Naive thymus-derived CD4-positive, alpha-beta T cell (primary cell): Measurements from ENCODE around the gene ADSL. TPM values are rescaled to one million over a fixed set of nuclear protein-coding genes. Genes with fewer than 3 reads are reported as not detected.

Experiments used
- ATAC-seq: fragments of 150-1000 bp; cut with Tn5 transposase; 2 replicates; pipeline ENCODE4 v1.10.0; 2021; ENCODE audit warnings: mild to moderate bottlenecking, moderate library complexity
- CTCF ChIA-PET: fragments of 350-600 bp; sonication (Branson Sonifier 250); formaldehyde crosslinking; loops from one replicate; lab custom pipeline; 2021; ENCODE audit warnings: antibody characterized with exemption; lab: Charles Lee
- POLR2A ChIA-PET: fragments of 350-600 bp; sonication (Branson Sonifier 250); formaldehyde crosslinking; loops from one replicate; lab custom pipeline; 2021; ENCODE audit warnings: antibody characterized with exemption, inconsistent platforms; lab: Charles Lee
- DNase-seq, 9 donors: peaks; one replicate each; pipeline versions ENCODE4 v3.0.0 to v3.0.0-alpha.2; 2020 to 2022; ENCODE audit warnings: mixed read lengths in 1 of 9
- H3K27ac ChIP-seq: one replicate; pipeline ENCODE4 v1.7.0; 2013; ENCODE audit warnings: mild to moderate bottlenecking, low read depth, low read length, moderate library complexity
- H3K27me3 ChIP-seq, 2 donors: one replicate each; pipeline ENCODE4 v1.7.0; 2013; ENCODE audit warnings: low read length in 2 of 2, mild to moderate bottlenecking in 2 of 2, moderate library complexity in 2 of 2; ENCODE audit not compliant: control insufficient read depth in 2 of 2, insufficient read depth in 2 of 2
- H3K36me3 ChIP-seq, 3 experiments: 1 replicate in 2 of 3; 2 replicates in 1 of 3; pipeline ENCODE4 v1.7.0; 2013; ENCODE audit warnings: low read length in 3 of 3, mild to moderate bottlenecking in 3 of 3, moderate library complexity in 1 of 3; ENCODE audit not compliant: insufficient read depth in 3 of 3, control insufficient read depth in 2 of 3
- H3K4me1 ChIP-seq, 2 donors: one replicate each; pipeline ENCODE4 v1.7.0; 2013; ENCODE audit warnings: low read length in 2 of 2, mild to moderate bottlenecking in 2 of 2, moderate library complexity in 1 of 2; ENCODE audit not compliant: control insufficient read depth in 2 of 2, insufficient read depth in 2 of 2
- H3K4me3 ChIP-seq: 2 replicates; pipeline ENCODE4 v1.7.0; 2013; ENCODE audit warnings: mild to moderate bottlenecking, low read length
- H3K9me3 ChIP-seq, 3 experiments: 1 replicate in 2 of 3; 2 replicates in 1 of 3; pipeline ENCODE4 v1.7.0; 2013; ENCODE audit warnings: low read length in 3 of 3; ENCODE audit not compliant: control insufficient read depth in 2 of 3
- H3K27ac Mint-ChIP-seq, 9 donors: one replicate each; pipeline ENCODE4 v1.8.0; 2020 to 2022; ENCODE audit warnings: mixed read lengths in 9 of 9, mild to moderate bottlenecking in 8 of 9, moderate library complexity in 5 of 9, inconsistent platforms in 2 of 9
- H3K27me3 Mint-ChIP-seq, 5 donors: one replicate each; pipeline ENCODE4 v1.8.0; 2021 to 2022; ENCODE audit warnings: mixed read lengths in 5 of 5, mild to moderate bottlenecking in 1 of 5
- H3K36me3 Mint-ChIP-seq, 5 donors: one replicate each; pipeline ENCODE4 v1.8.0; 2020 to 2022; ENCODE audit warnings: mixed read lengths in 5 of 5, mild to moderate bottlenecking in 3 of 5, inconsistent platforms in 1 of 5
- H3K4me1 Mint-ChIP-seq, 7 donors: one replicate each; pipeline ENCODE4 v1.8.0; 2020 to 2022; ENCODE audit warnings: mixed read lengths in 7 of 7, mild to moderate bottlenecking in 3 of 7, inconsistent platforms in 1 of 7
- H3K4me3 Mint-ChIP-seq, 10 donors: one replicate each; pipeline ENCODE4 v1.8.0; 2020 to 2022; ENCODE audit warnings: mild to moderate bottlenecking in 10 of 10, mixed read lengths in 10 of 10, moderate library complexity in 6 of 10, inconsistent platforms in 2 of 10
- H3K9me3 Mint-ChIP-seq, 11 donors: one replicate each; pipeline ENCODE4 v1.8.0; 2020 to 2022; ENCODE audit warnings: mixed read lengths in 11 of 11, mild to moderate bottlenecking in 4 of 11, inconsistent platforms in 1 of 11, moderate library complexity in 1 of 11
- intact Hi-C, 2 donors: fragments of 100-400 bp; cut with micrococcal nuclease; formaldehyde crosslinking; loops; one replicate each; pipeline ENCODE4 v1.15.1; 2023
- polyA plus RNA-seq, 2 donors: library from polyadenylated mRNA; unstranded; fragments of 300-500 nt; fragmentation: Illumina TruSeq; gene quantifications; one replicate each; pipeline ENCODE4 v1.2.3, GENCODE V29; 2021
- total RNA-seq, 6 experiments: library from RNA in 5 of 6; stranded (reverse) in 5 of 6; gene quantifications; 1 replicate in 5 of 6; 2 replicates in 1 of 6; pipeline ENCODE4 v1.2.3 and lab custom pipeline; 2021 to 2026

Gene ADSL
- total and polyA plus RNA-seq, 7 experiments from 2014 or later, result 54.4 to 127 (median 65.7) TPM

DNA sequence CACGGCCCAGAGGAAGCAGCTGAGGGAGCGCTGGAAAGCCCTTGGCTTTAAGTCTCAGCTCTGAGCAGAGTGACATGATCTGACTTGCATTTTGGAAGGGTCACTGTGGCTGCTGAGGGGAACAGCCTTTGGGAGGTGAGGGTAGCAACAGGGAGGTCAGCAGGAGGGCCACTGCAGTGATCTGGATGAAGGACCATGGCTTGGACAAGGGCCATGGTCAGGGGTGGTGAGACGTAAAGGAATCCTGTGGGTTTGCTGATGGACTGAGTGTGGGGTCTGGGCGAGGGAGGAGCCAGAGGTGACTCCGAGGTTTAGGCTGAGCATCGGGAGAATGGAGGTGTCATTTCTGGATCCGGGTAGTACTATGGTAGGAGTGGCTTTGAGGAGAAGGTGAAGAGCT lies 57.4 kb downstream of the ADSL start:
- peaks cover 46 to 51% of the 10 kb centered on the region in 2 donors for H3K4me1 ChIP-seq
- Mint-ChIP-seq H3K27ac (peak overlapping the region; percentile 45 to 95 (median 90)), H3K4me1 (peaks cover 44 to 57% (median 49%) of the 10 kb centered on the region in 7 donors), H3K27me3 (no peaks in the 10 kb centered on the region), H3K9me3 (no peaks in the 10 kb centered on the region), H3K4me3 (peak overlapping the region in 3 of 10 donors; percentile 32 to 83 (median 38)), H3K36me3 (peaks cover 6 to 41% (median 18%) of the 10 kb centered on the region in 5 donors)
- CTCF ChIA-PET, result no interaction called here
- intact Hi-C loops, result no loop called here
- no peaks in the 10 kb centered on the region for H3K27me3 ChIP-seq
- peaks cover 4 to 54% (median 7%) of the 10 kb centered on the region in 3 experiments for H3K36me3 ChIP-seq
- DNase-seq (no peak), ATAC-seq (no peak)
- peak overlapping the region; percentile 41 for H3K27ac ChIP-seq
- no peak overlapping the region for H3K4me3 ChIP-seq
- POLR2A ChIA-PET, result interaction anchor here (0.7 to 1.4 kb wide), 3 partner anchors 18 to 359 kb away, joined by 3 to 4 read pairs (median 4); no protein-coding TSS in a partner anchor
- no peaks in the 10 kb centered on the region for H3K9me3 ChIP-seq

DNA sequence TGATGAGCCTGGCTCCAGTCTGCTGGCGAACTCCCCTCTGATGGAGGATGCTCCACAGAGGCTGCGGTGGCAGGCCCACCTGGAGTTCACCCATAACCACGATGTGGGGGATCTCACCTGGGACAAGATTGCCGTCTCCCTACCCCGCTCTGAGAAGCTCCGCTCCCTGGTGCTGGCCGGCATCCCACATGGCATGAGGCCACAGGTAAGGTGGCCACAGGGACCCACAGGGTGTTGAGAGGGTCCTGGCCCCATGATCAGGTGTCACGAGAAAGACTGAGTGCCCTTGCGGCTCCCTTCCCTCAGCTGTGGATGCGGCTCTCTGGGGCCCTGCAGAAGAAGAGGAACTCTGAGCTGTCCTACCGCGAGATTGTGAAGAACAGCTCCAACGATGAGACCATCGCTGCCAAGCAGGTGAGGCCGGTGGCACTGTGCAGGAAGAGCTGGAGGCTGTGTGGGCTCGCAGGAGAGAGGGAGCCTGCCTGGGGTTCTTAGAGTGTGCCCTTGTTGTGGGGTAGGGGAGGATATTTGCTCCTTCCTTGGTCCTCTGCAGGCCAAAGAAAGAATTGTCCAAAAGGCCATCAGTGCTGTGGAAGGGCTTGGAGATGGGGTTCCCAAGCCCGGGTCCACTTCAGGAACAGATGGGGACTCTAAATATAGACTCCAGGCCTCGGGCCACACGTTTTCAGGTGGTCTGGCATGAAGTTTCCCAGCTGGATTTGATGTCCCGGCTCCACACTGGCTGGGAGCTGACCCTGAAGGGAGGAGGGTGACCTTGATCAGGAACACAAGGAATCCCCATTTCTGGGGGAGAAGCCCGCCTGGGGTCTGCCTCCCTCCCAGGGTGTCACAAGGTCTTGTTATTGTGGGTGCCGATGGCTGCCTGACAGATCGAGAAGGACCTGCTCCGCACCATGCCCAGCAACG lies 58.2 kb downstream of the ADSL start:
- H3K27me3 ChIP-seq, result no peaks in the 10 kb centered on the region
- H3K9me3 ChIP-seq, result no peaks in the 10 kb centered on the region
- peaks cover 4 to 63% (median 7%) of the 10 kb centered on the region in 3 experiments for H3K36me3 ChIP-seq
- DNase-seq, result no peak
- Mint-ChIP-seq H3K27me3 (no peaks in the 10 kb centered on the region), H3K9me3 (no peaks in the 10 kb centered on the region), H3K36me3 (peaks cover 6 to 41% (median 18%) of the 10 kb centered on the region in 5 donors), H3K27ac (peak overlapping the region in 8 of 9 donors; percentile 29 to 95 (median 90)), H3K4me1 (peaks cover 39 to 49% (median 45%) of the 10 kb centered on the region in 7 donors), H3K4me3 (no peak overlapping the region)
- no peak overlapping the region for H3K27ac ChIP-seq
- POLR2A ChIA-PET, result interaction anchor here (0.6 to 1.4 kb wide), 3 partner anchors 19 to 331 kb away, joined by 3 to 4 read pairs (median 3); no protein-coding TSS in a partner anchor
- H3K4me3 ChIP-seq, result no peak overlapping the region
- peaks cover 37 to 48% of the 10 kb centered on the region in 2 donors for H3K4me1 ChIP-seq
- no peak for ATAC-seq
- CTCF ChIA-PET, result interaction anchor here (1.0 kb wide), 1 partner anchor 11 kb away, joined by 4 read pairs; no protein-coding TSS in a partner anchor
- intact Hi-C loops, result no loop called here

- Mint-ChIP-seq H3K4me3 (no peak overlapping the region), H3K27ac (peak overlapping the region in 2 of 9 donors; percentile 65 to 90), H3K36me3 (peaks cover 6 to 41% (median 18%) of the 10 kb centered on the region in 5 donors), H3K9me3 (no peaks in the 10 kb centered on the region), H3K4me1 (peaks cover 31 to 40% (median 36%) of the 10 kb centered on the region in 7 donors), H3K27me3 (no peaks in the 10 kb centered on the region)
- H3K4me3 ChIP-seq, result no peak overlapping the region
- H3K27me3 ChIP-seq, result no peaks in the 10 kb centered on the region
- DNase-seq (no peak), ATAC-seq (no peak)
- intact Hi-C loops, result no loop called here
- no peak overlapping the region for H3K27ac ChIP-seq
- peaks cover 4 to 72% (median 7%) of the 10 kb centered on the region in 3 experiments for H3K36me3 ChIP-seq
- ChIA-PET CTCF (interaction anchor here (0.5 to 1.0 kb wide), 2 partner anchors 10 to 122 kb away, joined by 3 to 4 read pairs; no protein-coding TSS in a partner anchor), POLR2A (interaction anchor here (0.7 kb wide), 1 partner anchor 9 kb away, joined by 3 read pairs; no protein-coding TSS in a partner anchor)
- H3K9me3 ChIP-seq, result no peaks in the 10 kb centered on the region
- peaks cover 29 to 39% of the 10 kb centered on the region in 2 donors for H3K4me1 ChIP-seq
These were observed 59.1 kb downstream of the ADSL start for GRCh38 chr22:40405178-40406062.

DNA sequence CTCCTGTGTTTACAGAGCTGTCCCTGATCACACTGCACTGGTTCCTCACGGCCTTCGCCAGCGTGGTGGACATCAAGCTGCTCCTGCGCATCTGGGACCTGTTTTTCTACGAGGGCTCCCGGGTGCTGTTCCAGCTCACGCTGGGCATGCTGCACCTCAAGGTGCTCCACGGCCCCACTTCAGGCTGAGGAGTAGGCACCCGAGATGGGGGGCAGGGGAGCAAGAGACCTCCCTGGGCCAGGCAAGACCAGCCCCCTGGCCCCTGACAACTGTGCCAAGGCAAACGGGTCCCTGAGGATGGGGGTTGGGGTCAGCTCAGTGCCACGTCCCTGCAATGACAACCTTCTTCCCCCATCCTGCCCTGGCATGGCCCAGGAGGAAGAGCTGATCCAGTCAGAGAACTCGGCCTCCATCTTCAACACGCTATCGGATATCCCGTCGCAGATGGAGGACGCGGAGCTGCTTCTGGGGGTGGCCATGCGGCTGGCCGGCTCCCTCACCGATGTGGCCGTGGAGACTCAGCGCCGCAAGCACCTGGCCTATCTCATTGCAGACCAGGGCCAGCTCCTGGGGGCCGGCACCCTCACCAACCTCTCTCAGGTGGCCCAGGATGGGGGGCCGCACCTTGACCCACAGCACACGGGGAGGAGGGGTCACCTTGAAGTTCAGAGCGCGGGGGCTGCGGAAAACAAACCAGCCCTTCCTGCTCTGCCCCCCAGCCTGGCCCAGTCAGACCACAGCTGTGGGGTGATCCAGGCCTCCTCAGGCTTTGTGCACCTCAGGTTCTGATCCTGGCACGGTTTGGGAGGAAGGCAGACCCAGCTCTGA lies 60.0 kb downstream of the ADSL start:
- H3K36me3 ChIP-seq, result peaks cover 4 to 80% (median 13%) of the 10 kb centered on the region in 3 experiments
- no peaks in the 10 kb centered on the region for H3K9me3 Mint-ChIP-seq
- intact Hi-C loops, result no loop called here
- H3K36me3 Mint-ChIP-seq, result peaks cover 6 to 43% (median 18%) of the 10 kb centered on the region in 5 donors
- no peak overlapping the region for H3K4me3 Mint-ChIP-seq
- H3K4me1 Mint-ChIP-seq, result peaks cover 23 to 31% (median 28%) of the 10 kb centered on the region in 7 donors
- peaks cover 21 to 31% of the 10 kb centered on the region in 2 donors for H3K4me1 ChIP-seq
- ChIA-PET POLR2A (interaction anchor here (0.6 to 1.1 kb wide), 4 partner anchors 10 to 46 kb away, joined by 3 read pairs; no protein-coding TSS in a partner anchor), CTCF (interaction anchor here (0.5 to 1.9 kb wide), 2 partner anchors 30 to 122 kb away, joined by 3 to 7 read pairs; no protein-coding TSS in a partner anchor)
- H3K27me3 Mint-ChIP-seq, result no peaks in the 10 kb centered on the region
- no peak for ATAC-seq
- no peaks in the 10 kb centered on the region for H3K9me3 ChIP-seq
- H3K27ac Mint-ChIP-seq, result peak overlapping the region in 2 of 9 donors; percentile 12 to 65
- no peak overlapping the region for H3K4me3 ChIP-seq
- H3K27ac ChIP-seq, result no peak overlapping the region
- no peaks in the 10 kb centered on the region for H3K27me3 ChIP-seq
- DNase-seq, result no peak

DNA sequence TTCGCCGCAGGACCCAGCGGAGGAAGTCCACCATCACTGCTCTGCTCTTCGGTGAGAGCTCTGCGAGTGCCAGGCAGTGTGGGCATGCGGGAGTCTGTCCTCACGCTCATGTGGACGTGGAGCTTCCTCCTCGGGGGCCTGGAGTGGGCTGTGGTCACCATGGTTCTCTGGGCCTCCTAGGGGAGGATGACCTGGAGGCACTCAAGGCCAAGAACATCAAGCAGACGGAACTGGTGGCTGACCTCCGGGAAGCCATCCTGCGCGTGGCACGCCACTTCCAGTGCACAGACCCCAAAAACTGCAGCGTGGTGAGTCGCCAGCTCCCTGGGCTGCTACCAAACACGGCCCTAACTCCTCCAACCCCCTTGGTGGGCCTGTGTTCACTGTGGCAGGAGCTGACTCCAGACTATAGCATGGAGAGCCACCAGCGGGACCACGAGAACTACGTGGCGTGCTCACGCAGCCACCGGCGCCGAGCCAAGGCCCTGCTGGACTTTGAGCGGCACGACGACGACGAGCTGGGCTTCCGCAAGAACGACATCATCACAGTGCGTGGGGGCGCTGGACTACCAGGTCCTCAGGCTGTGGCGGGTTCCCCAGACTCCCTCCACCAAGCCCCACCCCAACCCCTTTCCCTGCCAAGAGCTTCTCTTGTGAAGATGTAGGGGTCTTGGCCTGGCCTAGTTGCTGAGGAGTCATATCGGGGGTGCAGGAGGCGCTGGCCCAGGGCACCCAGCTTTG lies 60.9 kb downstream of the ADSL start:
- Mint-ChIP-seq H3K4me1 (peaks cover 14 to 24% (median 21%) of the 10 kb centered on the region in 7 donors), H3K4me3 (peak overlapping the region in 1 of 10 donors; percentile 63), H3K9me3 (no peaks in the 10 kb centered on the region), H3K27me3 (no peaks in the 10 kb centered on the region), H3K36me3 (peaks cover 6 to 44% (median 14%) of the 10 kb centered on the region in 5 donors), H3K27ac (peak overlapping the region in 4 of 9 donors; percentile 47 to 78 (median 63))
- H3K36me3 ChIP-seq, result peaks cover 4 to 89% (median 18%) of the 10 kb centered on the region in 3 experiments
- no peak overlapping the region for H3K4me3 ChIP-seq
- POLR2A ChIA-PET, result interaction anchor here (0.6 to 1.1 kb wide), 2 partner anchors 40 to 45 kb away, joined by 3 read pairs; no protein-coding TSS in a partner anchor
- H3K27me3 ChIP-seq, result no peaks in the 10 kb centered on the region
- H3K4me1 ChIP-seq, result peaks cover 11 to 22% of the 10 kb centered on the region in 2 donors
- CTCF ChIA-PET, result interaction anchor here (0.7 to 1.9 kb wide), 3 partner anchors 23 to 40 kb away, joined by 3 to 7 read pairs (median 3); no protein-coding TSS in a partner anchor
- H3K27ac ChIP-seq, result no peak overlapping the region
- intact Hi-C loops, result no loop called here
- DNase-seq (no peak), ATAC-seq (no peak)
- H3K9me3 ChIP-seq, result no peaks in the 10 kb centered on the region
